Measurements from ENCODE around the gene SAMD1.

DNA sequence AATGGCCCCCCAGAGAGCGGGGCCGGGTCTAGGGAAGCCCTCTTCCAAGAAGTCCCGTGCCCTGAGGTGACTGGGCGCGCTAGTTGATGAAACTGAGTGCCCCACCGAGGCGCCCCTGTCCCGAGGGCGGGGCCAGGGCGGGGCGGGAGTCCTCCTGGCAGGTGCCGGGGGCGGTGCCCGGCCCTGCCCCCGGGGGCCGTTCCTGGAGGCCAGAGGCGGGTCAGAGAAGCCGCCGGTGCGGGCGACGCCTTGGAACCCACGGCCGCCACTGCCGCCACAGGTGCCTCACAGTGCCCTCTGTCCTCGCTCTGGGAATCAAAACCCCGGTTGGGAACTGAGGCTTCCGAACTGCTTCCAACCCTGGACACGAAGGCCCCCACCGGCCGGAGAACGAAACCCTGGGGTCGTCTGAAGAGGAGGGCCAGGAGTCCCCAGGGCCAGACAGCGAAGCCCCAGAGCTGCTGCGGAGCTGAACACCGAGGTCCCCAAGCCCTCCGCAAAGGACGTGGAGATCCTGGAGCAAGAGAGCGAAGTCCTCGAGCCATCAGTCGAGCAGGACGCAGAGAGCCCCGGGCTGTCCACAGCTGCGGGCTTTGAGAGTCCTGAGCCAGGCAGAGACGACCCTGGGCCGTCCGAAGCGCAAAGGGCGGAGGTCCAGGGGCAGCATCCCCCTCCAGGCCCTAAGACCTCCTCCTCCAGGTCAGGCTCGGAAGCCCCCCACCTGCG is 17.9 kb downstream of the SAMD1 start, which contains the start of gene MISP3:
- TF ChIP-seq POLR2AphosphoS5 (IDR thresholded peaks at IDR 0.05; ENCODE audit: low read depth, low read length) = no peak
- no peak for TF ChIP-seq POU2F2 (IDR thresholded peaks at IDR 0.05; ENCODE audit: low read depth, low read length)
- TF ChIP-seq POLR2A (IDR thresholded peaks at IDR 0.05; ENCODE audit: low read depth, low read length) = no peak

Measured in GM12891 (cell line).